22Rv1 (cell line): ENCODE measurements around the gene WDR83.

Experiments used
- CTCF ChIP-seq: fragments of 450-650 bp; IDR thresholded peaks from 2 replicates; pipeline ENCODE4 v1.5.1; 2017; ENCODE audit warnings: mild to moderate bottlenecking
- ZFX ChIP-seq: fragments of 450-650 bp; IDR thresholded peaks from 2 replicates; pipeline ENCODE4 v1.6.1; 2017; ENCODE audit warnings: antibody characterized with exemption, borderline replicate concordance

GRCh38 chr19:12666265-12667048 lies at the start of gene WDR83, which contains the start of gene MAN2B1:
- TF ChIP-seq CTCF (no peak), ZFX (no peak)
